Inflammatory macrophage treated with lipopolysaccharide for 1 hour (primary cell): ENCODE data around the gene DPYSL3.

ENCODE experiments used
- DNase-seq, 2 donors: peaks; one replicate each; pipeline ENCODE4 v3.0.0-alpha.2; 2020 to 2022

Gene DPYSL3

DNA sequence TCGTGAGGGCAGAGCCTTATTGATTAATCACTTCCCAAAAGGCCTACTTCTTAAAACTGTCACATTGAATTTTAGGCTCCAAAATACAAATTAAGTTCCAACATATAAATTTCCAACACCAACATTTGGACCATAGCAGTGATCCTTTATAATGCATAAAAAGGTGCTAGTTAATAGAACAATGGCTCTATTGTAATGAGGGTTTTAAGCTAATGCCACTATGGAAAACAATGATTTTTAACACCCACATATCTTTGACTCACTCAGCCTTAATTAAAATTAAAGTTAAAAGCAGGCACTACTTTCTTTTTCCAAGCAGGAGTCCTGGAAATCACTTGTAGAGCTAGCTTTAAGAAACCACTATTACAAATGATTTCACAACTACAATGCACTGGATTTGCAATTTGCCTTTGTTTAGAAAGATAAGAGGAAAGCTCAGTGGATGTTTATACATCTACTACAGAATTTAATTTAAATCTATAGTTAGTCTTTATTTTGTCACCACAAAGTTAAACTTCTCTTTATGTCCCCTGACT is 41.8 kb downstream of the DPYSL3 start:
- DNase-seq: no peak

DNA sequence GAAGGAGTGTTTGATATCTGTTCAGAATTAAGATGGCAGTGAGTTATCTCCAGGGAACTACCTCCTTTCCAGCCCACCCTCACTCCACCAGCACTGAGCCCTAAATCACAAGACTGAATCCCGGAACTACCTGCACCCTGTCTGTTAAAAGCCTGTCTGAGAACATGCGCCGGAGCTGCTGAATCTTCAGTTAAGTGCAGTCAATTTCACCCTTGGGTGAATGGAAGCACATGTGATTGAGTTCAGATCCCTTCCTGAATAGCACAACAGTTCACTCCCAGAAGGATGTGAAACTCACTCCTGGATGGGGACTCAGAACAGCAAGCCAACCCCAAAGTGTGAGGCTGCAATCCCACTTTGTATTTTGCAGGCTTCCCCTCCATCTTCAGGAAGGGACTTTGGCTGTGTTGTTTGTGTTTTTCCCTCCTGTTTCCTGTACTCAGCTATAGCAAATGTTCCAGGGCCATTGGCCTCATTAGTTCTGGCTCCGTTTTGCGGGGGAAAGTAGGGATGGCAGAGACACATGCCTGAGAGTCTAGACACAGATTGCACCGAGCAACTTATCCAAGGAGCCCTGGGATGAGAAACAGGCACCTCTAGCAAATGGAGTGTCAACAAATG is 43.4 kb downstream of the DPYSL3 start:
- DNase-seq: no peak

DNA sequence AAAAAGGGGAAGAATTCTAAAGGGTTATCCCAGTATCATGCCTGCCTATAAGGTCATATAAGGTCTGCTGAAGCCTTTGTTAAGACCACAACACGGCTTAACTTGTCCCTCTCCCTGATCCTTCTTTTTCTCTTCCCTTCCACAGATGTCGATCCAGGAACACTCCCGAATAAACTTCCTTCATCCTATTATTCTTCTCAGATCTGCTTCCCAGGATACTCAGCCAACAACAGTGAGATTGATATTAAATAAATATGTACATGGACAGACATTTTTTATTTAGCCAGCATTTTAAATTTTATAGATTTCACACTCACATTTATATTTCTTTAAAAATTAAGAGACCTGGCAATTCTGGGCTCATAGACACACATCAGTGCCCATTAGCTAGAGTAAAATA is 44.1 kb downstream of the DPYSL3 start:
- DNase-seq: no peak

DNA sequence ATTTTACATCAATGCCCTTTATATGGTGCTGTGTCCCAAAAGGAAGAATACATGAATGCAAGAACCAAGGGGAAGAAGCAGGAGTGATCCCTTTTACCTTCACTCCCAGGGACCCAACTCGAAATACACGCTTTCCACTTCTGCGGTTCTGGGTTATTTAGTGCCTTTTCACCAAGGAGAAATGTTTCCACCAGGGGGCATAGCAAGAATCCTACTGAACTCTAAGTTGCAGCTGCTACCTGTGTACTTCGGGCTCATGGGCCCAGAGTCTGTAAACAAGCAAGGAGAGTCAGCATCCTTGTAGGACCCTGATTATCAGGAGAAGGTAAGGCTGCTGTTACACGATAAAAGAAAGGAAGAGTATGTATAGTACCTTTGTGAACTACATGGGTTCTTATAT is 45.7 kb downstream of the DPYSL3 start:
- DNase-seq: peak in 1 of 2 donors; percentile 46

DNA sequence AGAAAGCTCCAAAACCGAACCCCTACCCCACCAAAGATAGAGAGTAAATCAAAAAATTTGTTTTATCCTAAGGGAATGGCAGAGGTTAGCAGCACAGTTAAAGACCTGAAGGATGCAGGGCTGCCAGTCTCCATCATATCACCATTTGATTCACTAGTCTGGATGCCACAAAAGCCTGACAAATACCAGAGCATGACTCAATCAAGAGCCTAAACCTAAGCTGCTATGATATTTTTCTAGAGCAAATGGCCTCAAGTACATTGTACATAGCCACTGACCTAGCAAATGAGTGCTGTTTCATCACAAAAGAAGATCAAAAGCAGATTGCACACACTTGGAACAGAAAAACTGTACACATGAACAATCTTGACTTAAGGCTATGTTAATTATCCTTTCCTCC is 48.0 kb downstream of the DPYSL3 start:
- DNase-seq: no peak

DNA sequence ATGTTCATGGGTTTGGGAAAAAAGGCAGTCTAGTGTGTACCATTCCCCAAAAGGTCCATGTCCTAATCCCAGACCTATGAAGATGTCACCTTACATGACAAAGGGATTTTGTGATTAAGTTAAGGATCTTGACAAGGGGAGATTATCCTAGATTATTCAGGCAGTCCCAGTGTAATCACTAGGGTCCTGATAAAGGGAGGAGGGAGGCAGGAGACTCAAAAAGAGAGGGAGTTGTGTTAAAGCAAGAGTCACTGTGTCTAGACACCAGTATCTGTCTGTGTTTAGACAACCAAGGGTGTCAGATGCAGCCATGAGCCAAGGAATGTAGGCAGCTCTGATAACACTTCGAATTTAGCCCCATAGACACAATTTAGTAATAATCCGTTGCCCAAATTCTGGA is 49.5 kb downstream of the DPYSL3 start:
- no peak for DNase-seq

DNA sequence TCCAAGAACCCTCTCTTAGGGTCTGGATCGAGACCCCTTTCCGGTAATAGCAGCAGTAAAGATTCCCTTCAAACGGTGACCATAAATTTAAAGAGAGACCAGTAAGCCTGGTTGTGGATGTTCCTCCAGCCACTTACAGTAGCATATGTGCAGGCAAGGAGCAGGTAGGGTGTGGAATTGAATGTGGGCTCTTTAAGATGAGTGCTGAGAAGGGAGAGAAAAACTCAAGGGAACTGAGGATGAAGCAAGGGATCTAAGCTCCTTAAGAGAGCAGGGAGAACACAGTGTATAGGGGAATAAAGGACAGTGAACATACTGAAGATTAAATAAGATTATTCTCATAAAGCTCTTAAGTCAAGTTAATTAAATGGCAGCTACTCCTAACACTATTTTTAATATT is 51.3 kb downstream of the DPYSL3 start:
- DNase-seq: no peak

DNA sequence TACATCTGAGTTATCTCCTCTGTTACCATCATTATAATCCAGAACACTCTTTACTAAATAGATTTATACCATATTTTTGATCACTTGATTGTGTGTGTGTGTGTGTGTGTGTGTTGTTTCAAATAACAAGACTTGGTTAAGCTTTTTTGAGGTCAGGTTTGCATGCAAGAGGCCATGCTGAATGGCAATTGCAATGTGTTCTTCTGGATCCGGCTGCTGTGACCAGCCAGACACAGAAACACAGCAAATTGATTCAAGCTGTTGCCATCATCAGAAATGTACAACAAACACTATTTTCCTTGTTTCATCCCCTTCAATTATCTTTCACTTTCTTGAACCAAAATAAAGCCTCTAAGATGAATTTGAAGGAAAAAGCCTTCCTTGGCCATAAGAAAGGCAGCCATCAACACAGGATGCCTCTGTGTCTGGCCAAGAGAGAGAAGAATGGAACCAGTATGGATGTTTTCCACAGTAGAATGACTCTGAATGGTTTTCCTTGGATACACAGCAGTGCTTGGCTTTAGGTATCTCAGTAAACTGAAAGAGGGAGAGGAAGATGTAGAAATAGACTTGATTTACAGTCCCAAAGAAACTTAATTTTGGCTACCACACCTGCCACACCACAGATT is 53.9 kb downstream of the DPYSL3 start:
- DNase-seq: no peak

DNA sequence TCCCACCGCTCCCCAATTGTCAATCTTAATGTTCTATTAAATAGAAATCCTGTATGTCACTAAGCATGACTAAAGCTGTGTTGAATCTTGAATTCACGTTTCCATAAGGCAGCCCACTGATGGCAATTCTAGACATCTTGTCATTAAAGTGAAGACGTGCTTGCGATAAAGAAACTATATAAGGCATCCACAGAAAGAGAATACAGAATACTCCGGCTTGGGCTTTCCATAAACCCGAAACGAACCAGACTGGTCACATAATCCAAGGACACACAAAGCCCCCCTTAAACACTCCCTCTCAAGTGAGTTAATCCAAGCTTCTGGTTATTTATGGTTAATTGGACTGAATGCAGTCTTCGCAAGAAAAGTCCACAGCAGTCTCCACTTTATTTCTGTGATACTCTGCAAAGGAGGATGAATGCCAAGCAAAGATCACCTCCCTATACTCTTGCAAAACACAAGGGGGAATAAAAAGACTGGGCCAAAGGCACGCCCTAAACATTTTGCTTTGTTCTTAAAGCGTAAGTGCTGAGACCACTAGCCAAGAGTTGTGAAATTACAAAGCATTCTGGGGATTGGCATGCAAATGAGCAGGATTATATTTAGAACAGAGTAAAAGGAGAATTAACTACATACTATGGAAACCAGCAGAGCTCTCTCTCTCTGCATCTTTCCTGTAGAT is 54.7 kb downstream of the DPYSL3 start:
- DNase-seq: no peak

DNA sequence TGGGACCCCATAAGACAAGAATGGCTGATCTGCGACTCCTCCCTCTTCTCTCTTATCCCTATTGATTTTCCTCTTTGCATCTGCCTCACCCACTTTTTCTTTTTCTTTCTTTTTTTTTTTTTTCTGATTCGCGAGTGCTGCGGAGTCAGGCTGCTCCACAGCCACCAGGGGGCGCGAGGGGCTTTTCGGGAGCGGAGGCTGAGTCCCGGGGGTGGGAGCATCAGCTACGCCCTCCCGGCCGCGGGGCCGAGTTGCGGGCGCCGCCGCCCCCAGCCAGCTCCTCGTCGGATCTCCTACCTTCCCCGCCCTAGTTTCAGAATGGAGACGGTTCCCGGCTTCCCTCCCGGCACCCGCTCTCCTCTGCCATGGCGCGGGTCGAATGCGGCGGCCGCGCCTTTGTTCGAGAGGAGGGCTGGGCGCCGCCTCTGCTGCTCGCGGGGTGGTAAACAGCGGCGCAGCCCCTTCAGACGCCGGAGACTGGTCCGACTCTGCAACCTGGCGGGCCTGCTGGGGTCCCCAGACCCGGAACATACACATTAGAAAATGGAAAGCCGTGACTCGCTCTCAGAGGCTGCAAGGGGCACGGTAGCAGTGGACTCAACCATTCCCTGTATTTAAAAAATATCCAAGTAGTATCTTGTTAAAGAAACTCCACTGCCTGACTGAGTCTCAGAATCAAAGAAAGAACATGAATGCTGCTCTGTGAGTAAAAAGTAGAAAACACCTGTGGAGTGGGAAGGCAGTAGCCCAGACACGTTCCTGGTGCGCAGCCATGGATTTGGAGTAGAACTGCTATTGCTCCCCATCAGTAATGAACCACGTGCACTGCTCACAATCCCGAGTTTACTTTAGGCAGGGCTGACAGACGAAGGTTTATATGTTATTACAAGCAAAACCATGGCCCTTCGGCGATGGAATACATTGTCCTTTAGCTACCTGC is 55.7 kb downstream of the DPYSL3 start:
- DNase-seq: peak; percentile 54 to 83

DNA sequence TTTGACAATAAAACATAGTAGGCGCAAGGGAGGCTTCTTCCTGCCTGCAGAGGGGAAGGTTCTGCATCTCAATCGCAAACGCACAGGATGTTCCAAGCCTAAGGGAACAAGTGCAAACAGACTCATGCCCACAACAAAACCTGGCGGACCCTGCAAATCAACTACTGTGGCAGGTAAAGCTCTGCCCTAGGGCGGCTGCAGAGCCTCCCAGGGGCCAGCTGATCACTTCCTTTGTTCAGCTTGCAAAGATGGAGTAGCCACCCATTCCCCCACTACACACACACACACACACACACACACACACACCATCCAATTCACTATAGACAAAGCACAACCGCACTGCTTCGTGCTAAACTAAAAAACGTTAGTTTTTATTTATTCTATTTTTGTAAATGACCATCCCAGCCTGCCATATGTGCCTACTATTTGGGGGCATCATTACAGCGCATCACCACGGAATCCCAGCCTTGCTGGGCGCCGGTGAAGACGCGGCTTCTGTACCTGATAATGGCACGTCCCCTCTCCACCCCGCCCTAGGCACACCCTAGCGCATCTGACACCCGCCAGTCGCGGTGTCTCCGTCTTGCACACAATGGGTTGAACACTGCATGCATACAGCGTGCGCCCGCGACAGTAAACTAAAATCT is 57.6 kb downstream of the DPYSL3 start:
- DNase-seq: no peak

DNA sequence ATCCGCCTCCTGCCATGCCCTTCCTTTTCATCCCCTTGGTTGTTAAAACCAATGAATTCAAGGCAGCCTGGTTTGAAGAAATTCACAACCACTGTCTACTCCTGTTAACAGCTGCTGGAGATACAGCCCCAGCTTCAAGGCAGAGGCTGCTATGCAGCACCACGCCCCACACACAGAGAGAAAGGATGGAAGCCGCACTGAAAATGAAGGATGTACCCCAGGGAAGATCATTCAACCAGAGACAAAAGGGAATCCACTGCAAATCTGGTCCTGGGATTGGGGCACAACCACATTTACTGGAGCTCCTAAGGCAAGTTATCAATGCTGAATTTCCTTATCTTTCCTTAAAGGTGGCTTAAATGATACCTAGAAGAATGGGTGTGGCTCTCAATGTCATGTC is 58.7 kb downstream of the DPYSL3 start:
- DNase-seq: no peak

DNA sequence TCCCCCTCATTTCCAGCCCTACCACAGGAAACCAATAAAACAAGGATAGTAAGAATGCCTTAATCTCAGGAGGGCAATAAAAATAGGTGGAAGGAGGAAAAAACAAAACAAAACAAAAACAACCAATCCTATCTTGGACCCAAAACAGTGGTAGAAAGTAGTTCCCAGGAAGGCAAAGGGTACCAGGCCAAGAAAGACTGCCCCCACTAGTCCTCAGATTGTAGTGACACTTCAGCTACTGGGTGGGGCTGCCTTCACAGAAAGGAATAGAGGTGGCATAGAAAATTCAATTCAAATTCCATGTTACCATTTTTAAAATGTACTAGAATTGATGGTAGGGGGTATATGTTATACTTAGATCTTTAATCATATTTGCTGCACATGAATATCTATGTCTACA is 59.3 kb downstream of the DPYSL3 start:
- DNase-seq: no peak

DNA sequence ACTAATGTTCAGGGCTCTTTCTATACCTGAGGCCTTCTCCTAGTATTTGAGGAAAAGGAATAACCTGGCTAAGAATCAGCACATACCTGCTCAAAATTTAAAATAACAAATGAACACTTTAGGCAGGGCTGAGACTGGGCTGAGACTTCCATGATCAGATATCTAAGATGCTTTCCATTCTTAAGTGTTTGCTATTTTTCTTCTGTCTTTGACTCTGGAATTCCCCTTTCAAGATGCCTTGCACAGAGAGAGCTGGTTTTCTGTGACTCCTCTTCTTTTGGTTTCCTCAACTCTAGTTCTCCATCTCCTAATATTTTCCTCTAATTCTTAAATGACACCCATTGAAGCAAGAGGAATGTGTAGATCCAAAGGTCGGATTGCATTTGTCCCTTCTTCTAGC is 61.1 kb downstream of the DPYSL3 start:
- no peak for DNase-seq

DNA sequence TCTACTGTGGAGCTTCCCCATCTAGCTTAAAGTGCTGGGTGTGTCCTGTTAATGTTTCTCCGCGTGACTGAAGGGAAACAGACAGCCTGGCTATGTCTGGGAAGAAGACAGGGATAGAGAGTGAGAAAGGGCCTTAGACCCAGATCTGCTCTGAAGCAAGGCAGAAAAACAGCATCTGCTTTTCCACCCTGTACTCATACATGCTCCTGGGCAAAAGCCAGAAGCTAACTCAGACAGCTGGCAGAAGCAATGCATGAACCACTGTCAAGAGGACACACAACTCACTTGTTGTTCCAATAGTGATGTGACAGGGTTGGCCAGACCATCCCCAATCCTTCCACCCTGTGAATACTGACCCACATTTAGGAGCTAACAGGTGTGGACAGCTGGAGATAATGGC is 63.3 kb downstream of the DPYSL3 start:
- no peak for DNase-seq

DNA sequence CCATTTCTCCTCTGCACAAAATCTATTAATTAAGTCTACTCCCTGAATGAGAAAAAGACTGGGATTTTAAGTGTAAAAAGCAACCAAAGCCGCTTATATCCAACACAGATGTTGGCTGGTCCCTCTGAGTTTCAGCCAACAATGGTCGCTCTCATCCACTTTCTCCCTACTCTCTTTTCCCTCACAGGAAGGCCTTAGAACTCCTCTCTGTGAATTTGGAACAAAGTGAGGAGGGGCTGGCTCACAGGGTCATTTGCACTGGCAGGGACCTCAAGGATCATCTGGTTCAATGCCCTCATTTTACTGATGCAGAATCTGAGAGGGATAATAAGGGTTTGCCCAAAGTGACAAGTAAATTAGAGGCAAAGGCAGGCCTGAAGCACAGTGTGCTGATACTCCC is 64.0 kb downstream of the DPYSL3 start:
- DNase-seq: no peak

DNA sequence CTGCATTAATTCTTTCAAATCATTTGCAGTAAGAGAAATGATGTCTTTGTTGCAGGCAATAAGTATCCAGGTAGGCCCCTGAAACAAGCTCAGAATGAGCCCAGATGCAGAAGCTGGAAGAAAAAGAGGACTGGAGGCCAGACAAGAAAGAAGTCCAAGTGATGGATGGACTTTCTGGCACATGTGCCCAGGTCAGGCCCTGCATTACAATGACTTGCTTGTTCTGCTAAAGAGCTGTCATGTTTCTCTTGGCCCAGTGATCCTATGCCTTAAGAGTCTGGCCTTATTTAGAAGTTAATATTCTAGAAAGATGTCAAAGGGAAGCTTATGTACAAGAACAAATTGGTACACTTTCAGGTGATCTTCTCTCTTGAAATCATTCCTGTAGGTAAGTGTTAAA is 64.8 kb downstream of the DPYSL3 start:
- DNase-seq: no peak

DNA sequence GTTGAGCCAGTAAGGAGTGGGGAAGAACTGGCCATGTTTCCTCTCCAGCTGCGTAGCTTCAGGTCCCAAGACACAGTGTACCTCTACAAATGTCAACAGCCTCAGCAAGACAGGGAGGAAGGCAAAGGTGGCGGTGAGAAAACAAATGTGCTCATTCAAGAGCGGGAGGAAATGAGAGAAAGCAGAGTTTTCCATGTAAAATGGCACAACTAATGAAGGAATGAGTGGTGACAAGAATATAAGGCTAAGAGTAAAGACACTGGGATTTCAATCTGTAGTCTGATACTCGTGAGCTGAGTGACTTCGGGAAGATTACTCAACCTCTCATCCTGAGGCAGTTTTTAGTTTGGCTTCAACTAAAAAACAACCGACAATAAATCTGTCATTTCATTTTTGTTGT is 67.6 kb downstream of the DPYSL3 start:
- no peak for DNase-seq

DNA sequence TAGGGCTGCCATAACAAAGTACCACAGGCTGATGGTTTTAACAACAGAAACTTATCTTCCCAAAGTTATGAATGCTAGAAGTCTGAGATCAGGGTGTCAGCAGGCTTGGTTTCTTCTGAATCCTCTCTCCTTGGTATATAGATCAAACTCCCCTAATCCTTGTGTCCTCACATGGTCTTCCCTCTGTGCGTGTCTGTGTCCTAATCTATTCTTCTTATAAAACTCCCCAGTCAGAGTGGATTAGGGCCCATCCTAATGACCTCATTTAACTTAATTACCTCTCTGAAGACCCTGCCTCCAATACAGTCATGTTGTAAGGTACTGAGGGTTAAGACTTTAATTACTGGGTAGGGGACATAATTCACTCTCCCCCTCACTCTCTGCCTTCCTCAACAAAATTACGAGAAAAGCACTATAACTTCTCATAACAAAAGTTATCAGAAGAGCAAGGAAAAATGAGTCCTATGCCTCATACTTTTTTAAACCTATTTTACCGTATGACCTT is 68.6 kb downstream of the DPYSL3 start:
- no peak for DNase-seq

DNA sequence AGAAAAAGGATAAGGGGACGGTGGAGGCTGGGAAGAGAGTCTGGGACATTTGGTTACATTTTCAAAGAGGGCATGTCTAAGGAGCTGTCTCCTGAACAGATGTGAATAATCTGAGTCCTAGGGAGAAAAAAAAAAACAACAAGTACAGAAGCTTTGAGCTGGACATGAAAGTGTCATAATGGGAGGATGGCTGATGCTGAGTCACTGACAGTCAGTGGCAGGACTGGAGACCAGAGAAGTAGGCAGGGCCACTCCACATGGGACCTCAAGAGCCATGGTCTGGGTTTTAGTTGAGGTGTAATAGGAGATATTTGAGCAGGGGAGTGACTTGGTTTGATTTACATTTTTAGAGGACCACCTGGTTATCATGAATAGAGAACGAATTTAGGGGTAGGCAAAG is 70.6 kb downstream of the DPYSL3 start:
- DNase-seq: peak; percentile 10 to 52

DNA sequence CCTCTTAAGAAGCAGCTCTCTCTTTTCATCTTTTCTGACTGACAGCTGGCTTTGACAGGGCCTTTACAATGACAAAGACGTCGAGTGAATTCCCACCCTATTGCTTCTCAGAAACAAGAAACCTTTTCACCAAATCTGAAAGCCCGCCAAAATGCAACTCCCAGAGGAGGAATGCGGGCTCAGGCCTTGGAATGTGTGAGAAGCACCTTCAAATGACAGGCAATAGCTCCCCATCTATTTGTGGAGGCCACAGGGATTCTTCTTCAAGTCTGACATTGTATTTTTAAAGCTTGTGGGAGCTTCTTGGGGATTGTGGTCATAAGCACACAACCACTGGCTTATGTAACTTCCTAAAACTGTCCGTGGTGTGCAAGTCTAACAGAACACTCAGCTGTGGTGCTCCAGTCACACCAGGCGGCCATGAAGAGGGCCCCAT is 72.7 kb downstream of the DPYSL3 start:
- DNase-seq: peak; percentile 51 to 62

DNA sequence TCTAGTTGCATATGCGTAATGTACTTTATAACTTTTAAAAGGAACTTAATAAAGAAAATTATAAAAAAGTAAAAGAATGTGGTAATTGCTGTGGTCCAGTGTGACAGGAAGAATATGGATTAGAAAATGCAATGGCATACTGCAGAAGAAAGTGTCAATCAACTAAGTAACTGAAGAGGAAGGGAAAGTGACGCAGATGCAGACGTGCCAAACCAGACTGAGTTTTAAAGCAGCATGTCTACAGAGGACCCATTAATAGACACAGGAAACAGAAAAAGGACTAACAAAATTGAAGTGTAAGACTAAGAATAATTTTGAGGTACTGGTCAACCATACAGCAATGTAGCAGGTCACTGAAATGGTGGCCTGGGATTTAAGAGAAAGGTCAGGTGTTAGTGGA is 73.3 kb downstream of the DPYSL3 start:
- no peak for DNase-seq
